ENCODE results near the gene SORCS2.

SORCS2 gene

GRCh38 chr4:7546809-7547367 is 354.6 kb downstream of the SORCS2 start:
- no peak overlapping the region for H3K27ac ChIP-seq (ENCODE audit: low read length)
- H3K4me1 ChIP-seq (ENCODE audit: insufficient read depth, low read length), result no peaks in the 10 kb centered on the region
- TF ChIP-seq CTCF (IDR thresholded peaks at IDR 0.05; ENCODE audit: borderline replicate concordance, extremely low read depth, low read length, poor library complexity, severe bottlenecking), result no peak
- TF ChIP-seq EZH2 (IDR thresholded peaks at IDR 0.05; ENCODE audit: borderline replicate concordance, low read depth, low read length, severe bottlenecking), result no peak
- no peak overlapping the region for H3K4me2 ChIP-seq (ENCODE audit: insufficient read depth, low read length)
- H3K79me2 ChIP-seq (ENCODE audit: insufficient read depth, low read length), result no peaks in the 10 kb centered on the region
- ATAC-seq (ENCODE audit: insufficient read depth, low read depth), result no peak
- H3K9ac ChIP-seq (ENCODE audit: low read depth, low read length), result no peak overlapping the region
- H3K27me3 ChIP-seq (ENCODE audit: insufficient read depth, low read length, poor library complexity), result no peaks in the 10 kb centered on the region
- H4K20me1 ChIP-seq (ENCODE audit: insufficient read depth, low read length), result no peaks in the 10 kb centered on the region
- no peak overlapping the region for H2AFZ ChIP-seq (ENCODE audit: low read depth, low read length)
- H3K4me3 ChIP-seq (ENCODE audit: low read depth in 1 of 2, low read length in 2 of 2), result no peak overlapping the region
- DNase-seq, result no peak
- no peaks in the 10 kb centered on the region for H3K36me3 ChIP-seq (ENCODE audit: insufficient read depth, low read length)
- no peaks in the 10 kb centered on the region for H3K9me3 ChIP-seq (ENCODE audit: insufficient read depth, low read length, severe bottlenecking)

- TF ChIP-seq EZH2 (IDR thresholded peaks at IDR 0.05; ENCODE audit: borderline replicate concordance, low read depth, low read length, severe bottlenecking) (no peak), CTCF (IDR thresholded peaks at IDR 0.05; ENCODE audit: borderline replicate concordance, extremely low read depth, low read length, poor library complexity, severe bottlenecking) (no peak)
- no peak for ATAC-seq (ENCODE audit: insufficient read depth, low read depth)
- H3K9ac ChIP-seq (ENCODE audit: low read depth, low read length), result no peak overlapping the region
- H3K27me3 ChIP-seq (ENCODE audit: insufficient read depth, low read length, poor library complexity), result no peaks in the 10 kb centered on the region
- DNase-seq, result no peak
- no peaks in the 10 kb centered on the region for H3K4me1 ChIP-seq (ENCODE audit: insufficient read depth, low read length)
- H2AFZ ChIP-seq (ENCODE audit: low read depth, low read length), result no peak overlapping the region
- H3K79me2 ChIP-seq (ENCODE audit: insufficient read depth, low read length), result no peaks in the 10 kb centered on the region
- no peaks in the 10 kb centered on the region for H4K20me1 ChIP-seq (ENCODE audit: insufficient read depth, low read length)
- no peaks in the 10 kb centered on the region for H3K36me3 ChIP-seq (ENCODE audit: insufficient read depth, low read length)
- H3K4me2 ChIP-seq (ENCODE audit: insufficient read depth, low read length), result no peak overlapping the region
- no peak overlapping the region for H3K4me3 ChIP-seq (ENCODE audit: low read depth in 1 of 2, low read length in 2 of 2)
- H3K9me3 ChIP-seq (ENCODE audit: insufficient read depth, low read length, severe bottlenecking), result peaks cover 6% of the 10 kb centered on the region
- no peak overlapping the region for H3K27ac ChIP-seq (ENCODE audit: low read length)
Measured at GRCh38 chr4:7547368-7548040, 355.2 kb downstream of the SORCS2 start.

GRCh38 chr4:7549866-7550265 is 357.5 kb downstream of the SORCS2 start:
- Histone ChIP-seq H3K9me3 (ENCODE audit: insufficient read depth, low read length, severe bottlenecking) (peaks cover 21% of the 10 kb centered on the region), H3K36me3 (ENCODE audit: insufficient read depth, low read length) (no peaks in the 10 kb centered on the region), H3K27me3 (ENCODE audit: insufficient read depth, low read length, poor library complexity) (no peaks in the 10 kb centered on the region), H3K9ac (ENCODE audit: low read depth, low read length) (no peak overlapping the region), H3K4me1 (ENCODE audit: insufficient read depth, low read length) (no peaks in the 10 kb centered on the region), H2AFZ (ENCODE audit: low read depth, low read length) (no peak overlapping the region), H4K20me1 (ENCODE audit: insufficient read depth, low read length) (no peaks in the 10 kb centered on the region), H3K4me2 (ENCODE audit: insufficient read depth, low read length) (no peak overlapping the region), H3K27ac (ENCODE audit: low read length) (no peak overlapping the region), H3K79me2 (ENCODE audit: insufficient read depth, low read length) (no peaks in the 10 kb centered on the region), H3K4me3 (ENCODE audit: low read depth in 1 of 2, low read length in 2 of 2) (no peak overlapping the region)
- no peak for DNase-seq
- no peak for ATAC-seq (ENCODE audit: insufficient read depth, low read depth)
- TF ChIP-seq CTCF (IDR thresholded peaks at IDR 0.05; ENCODE audit: borderline replicate concordance, extremely low read depth, low read length, poor library complexity, severe bottlenecking) (no peak), EZH2 (IDR thresholded peaks at IDR 0.05; ENCODE audit: borderline replicate concordance, low read depth, low read length, severe bottlenecking) (no peak)
